Urinary bladder (tissue), 4 donors: ENCODE measurements around the gene SMARCB1. TPM values are rescaled to one million over a fixed set of nuclear protein-coding genes. Genes with fewer than 3 reads are reported as not detected.

Experiments
- DNase-seq: peaks from one replicate; pipeline ENCODE4 v3.0.0-alpha.2; 2015; ENCODE audit errors: extremely low spot score
- H3K27ac ChIP-seq: one replicate; pipeline ENCODE4 v1.5.1; 2013; ENCODE audit warnings: low read depth, mild to moderate bottlenecking, moderate library complexity
- H3K36me3 ChIP-seq: one replicate; pipeline ENCODE4 v1.6.1; 2013; ENCODE audit warnings: mild to moderate bottlenecking, moderate library complexity; ENCODE audit not compliant: insufficient read depth
- H3K4me1 ChIP-seq: one replicate; pipeline ENCODE4 v1.6.1; 2013; ENCODE audit warnings: mild to moderate bottlenecking, moderate library complexity; ENCODE audit not compliant: insufficient read depth
- H3K4me3 ChIP-seq: one replicate; pipeline ENCODE4 v1.5.1; 2013; ENCODE audit warnings: low read depth, low read length
- WGBS: extraction: QIAGEN DNeasy Blood & Tissue Kit; methylation state at CpG from one replicate; pipeline ENCODE4 v1.1.7; 2013; 5-methylcytosine and 5-hydroxymethylcytosine counted together
- polyA plus RNA-seq: library from polyadenylated mRNA; stranded (reverse); fragments of 200-250 nt; gene quantifications from one replicate; pipeline ENCODE4 v1.2.3, GENCODE V29; 2013
- total RNA-seq: library from RNA; depleted of rRNA; stranded (reverse); fragments of >200 nt; gene quantifications from one replicate; pipeline ENCODE4 v1.2.3, GENCODE V29; 2014
- donor health status: healthy with polysubstance abuse.
- donor health status: healthy.

Gene SMARCB1
- total and polyA plus RNA-seq, 2 donors = 16.7 to 47.9 TPM

GRCh38 chr22:23790819-23791737, 4.3 kb downstream of the SMARCB1 start:
- no peak for DNase-seq

GRCh38 chr22:23791738-23792645, 5.2 kb downstream of the SMARCB1 start:
- Histone ChIP-seq H3K4me1 (peaks cover 3% of the 10 kb centered on the region), H3K4me3 (no peak overlapping the region), H3K27ac (peak overlapping the region; percentile 46), H3K36me3 (no peaks in the 10 kb centered on the region)
- 71% methylated on average over 25 of the region's 25 CpGs for WGBS
- DNase-seq = no peak

More at GRCh38 chr22:23790819-23791737, 4.3 kb downstream of the SMARCB1 start:
- H3K27ac ChIP-seq = peak overlapping the region; percentile 46
- no peak overlapping the region for H3K4me3 ChIP-seq
- WGBS = 37% methylated on average over 11 of the region's 11 CpGs
- peaks cover 6% of the 10 kb centered on the region for H3K4me1 ChIP-seq
- H3K36me3 ChIP-seq = no peaks in the 10 kb centered on the region

GRCh38 chr22:23793326-23793725, 6.6 kb downstream of the SMARCB1 start:
- 89% methylated on average over 8 of the region's 8 CpGs for WGBS
- DNase-seq = no peak
- Histone ChIP-seq H3K27ac (no peak overlapping the region), H3K36me3 (no peaks in the 10 kb centered on the region), H3K4me3 (no peak overlapping the region), H3K4me1 (no peaks in the 10 kb centered on the region)

- Histone ChIP-seq H3K27ac (no peak overlapping the region), H3K36me3 (no peaks in the 10 kb centered on the region), H3K4me1 (no peaks in the 10 kb centered on the region), H3K4me3 (no peak overlapping the region)
- no peak for DNase-seq
- WGBS = 30% methylated on average over 5 of the region's 5 CpGs
Observed at GRCh38 chr22:23796461-23796860, 9.7 kb downstream of the SMARCB1 start.

GRCh38 chr22:23800297-23801237, 13.8 kb downstream of the SMARCB1 start:
- H3K36me3 ChIP-seq = peaks cover 4% of the 10 kb centered on the region
- 95% methylated on average over 18 of the region's 18 CpGs for whole genome bisulfite sequencing

GRCh38 chr22:23801238-23801821, 14.6 kb downstream of the SMARCB1 start:
- Histone ChIP-seq H3K4me3 (no peak overlapping the region), H3K4me1 (no peaks in the 10 kb centered on the region), H3K36me3 (peaks cover 4% of the 10 kb centered on the region), H3K27ac (no peak overlapping the region)
- DNase-seq = no peak
- 85% methylated on average over 11 of the region's 11 CpGs for WGBS

More at GRCh38 chr22:23800297-23801237, 13.8 kb downstream of the SMARCB1 start:
- no peak for DNase-seq
- H3K4me3 ChIP-seq = no peak overlapping the region
- no peaks in the 10 kb centered on the region for H3K4me1 ChIP-seq
- no peak overlapping the region for H3K27ac ChIP-seq

GRCh38 chr22:23801886-23802377, 15.2 kb downstream of the SMARCB1 start:
- Histone ChIP-seq H3K4me1 (no peaks in the 10 kb centered on the region), H3K4me3 (no peak overlapping the region), H3K27ac (no peak overlapping the region), H3K36me3 (peaks cover 4% of the 10 kb centered on the region)
- no peak for DNase-seq
- WGBS = 92% methylated on average over 8 of the region's 8 CpGs

- Histone ChIP-seq H3K4me1 (no peaks in the 10 kb centered on the region), H3K36me3 (peaks cover 4% of the 10 kb centered on the region), H3K27ac (no peak overlapping the region), H3K4me3 (no peak overlapping the region)
- DNase-seq = no peak
- WGBS = 83% methylated on average over 21 of the region's 21 CpGs
Observed at GRCh38 chr22:23803001-23803819, 16.4 kb downstream of the SMARCB1 start.

- H3K4me1 ChIP-seq = no peaks in the 10 kb centered on the region
- DNase-seq = no peak
- H3K4me3 ChIP-seq = no peak overlapping the region
- peaks cover 4% of the 10 kb centered on the region for H3K36me3 ChIP-seq
- no peak overlapping the region for H3K27ac ChIP-seq
- WGBS = 58% methylated on average over 12 of the region's 12 CpGs
Observed at GRCh38 chr22:23804781-23805291, 18.1 kb downstream of the SMARCB1 start.

GRCh38 chr22:23806837-23807236, 20.1 kb downstream of the SMARCB1 start:
- DNase-seq = no peak
- H3K4me3 ChIP-seq = no peak overlapping the region
- 97% methylated on average over 1 of the region's 1 CpG for WGBS

GRCh38 chr22:23812378-23812777, 25.6 kb downstream of the SMARCB1 start:
- 94% methylated on average over 4 of the region's 4 CpGs for WGBS
- no peaks in the 10 kb centered on the region for H3K36me3 ChIP-seq
- no peak for DNase-seq

More at GRCh38 chr22:23806837-23807236, 20.1 kb downstream of the SMARCB1 start:
- no peak overlapping the region for H3K27ac ChIP-seq
- peaks cover 3% of the 10 kb centered on the region for H3K36me3 ChIP-seq
- H3K4me1 ChIP-seq = no peaks in the 10 kb centered on the region

More at GRCh38 chr22:23812378-23812777, 25.6 kb downstream of the SMARCB1 start:
- Histone ChIP-seq H3K4me3 (no peak overlapping the region), H3K4me1 (no peaks in the 10 kb centered on the region), H3K27ac (no peak overlapping the region)
